Ecto neural progenitor cell (in vitro differentiated cells): ENCODE data around the gene CNR2.
"Not testable (repeated sequence)": the region's sequence is repeated elsewhere in the genome, so short reads cannot be mapped to it uniquely, and the experiment has no call there.

Experiments used
- DNase-seq: peaks from one replicate; pipeline ENCODE4 v3.0.0-alpha.2; 2018; ENCODE audit warnings: low spot score

Gene CNR2

DNA sequence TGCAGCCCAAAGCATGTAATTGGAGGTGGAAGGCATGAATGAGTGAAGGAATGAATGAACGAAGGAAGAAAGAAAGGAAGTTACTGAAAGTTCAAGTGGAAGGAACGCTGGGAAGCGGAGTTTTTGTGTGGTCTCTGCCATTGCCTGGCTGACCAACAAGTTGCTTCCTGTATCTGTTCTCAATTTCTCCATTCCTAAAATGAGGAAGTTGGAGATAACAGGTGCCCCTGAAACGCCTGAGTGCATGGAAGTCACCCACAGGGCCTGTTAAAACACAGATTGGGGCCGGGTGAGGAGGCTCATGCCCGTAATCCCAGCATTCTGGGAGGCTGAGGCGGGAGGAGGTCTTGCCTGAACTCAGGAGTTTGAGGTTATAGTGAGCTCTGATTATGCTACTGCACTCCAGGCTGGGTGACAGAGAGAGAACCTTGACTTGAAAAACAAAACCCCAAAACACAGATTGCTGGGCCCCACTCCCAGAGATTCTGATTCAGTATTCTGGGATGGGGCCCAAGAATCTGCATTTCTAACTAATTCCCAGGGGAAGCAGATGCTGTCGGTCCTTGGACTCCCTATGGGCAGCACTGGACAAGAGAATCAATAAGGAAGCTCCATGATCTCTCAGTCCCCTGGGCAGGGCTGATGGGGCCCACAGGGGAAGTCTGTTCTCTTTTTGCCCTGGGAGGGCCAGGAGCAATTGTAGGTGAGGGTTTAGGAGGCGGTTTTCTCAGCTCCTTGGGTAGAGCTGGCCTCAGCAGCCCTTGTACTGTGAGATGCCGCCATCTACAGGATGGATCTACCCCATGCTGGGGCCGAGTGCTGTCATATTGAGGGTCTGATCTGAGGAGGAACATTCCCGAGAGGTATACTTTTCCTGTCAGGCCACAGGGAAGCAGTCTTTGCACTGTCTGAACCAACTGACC is 3.3 kb upstream of the CNR2 start:
- DNase-seq, result peak; percentile 78

DNA sequence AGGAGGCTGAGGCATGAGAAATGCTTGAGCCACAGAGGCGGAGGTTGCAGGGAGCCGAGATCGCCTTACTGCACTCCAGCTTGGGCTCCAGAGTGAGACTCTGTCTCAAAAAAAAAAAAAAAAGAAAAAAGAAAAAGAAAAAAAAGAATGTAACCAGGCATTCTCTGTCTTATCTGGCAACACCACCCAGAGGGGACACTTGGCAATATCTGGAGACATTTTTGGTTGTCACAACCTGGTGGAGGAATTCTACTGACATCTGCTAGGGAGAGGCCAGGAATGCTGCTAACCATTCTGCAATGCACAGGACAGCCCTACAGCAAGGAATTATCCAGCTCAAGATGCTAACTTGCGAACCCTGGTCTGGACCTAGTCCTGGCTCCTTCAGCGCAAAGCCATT is 2.3 kb upstream of the CNR2 start:
- no peak for DNase-seq

DNA sequence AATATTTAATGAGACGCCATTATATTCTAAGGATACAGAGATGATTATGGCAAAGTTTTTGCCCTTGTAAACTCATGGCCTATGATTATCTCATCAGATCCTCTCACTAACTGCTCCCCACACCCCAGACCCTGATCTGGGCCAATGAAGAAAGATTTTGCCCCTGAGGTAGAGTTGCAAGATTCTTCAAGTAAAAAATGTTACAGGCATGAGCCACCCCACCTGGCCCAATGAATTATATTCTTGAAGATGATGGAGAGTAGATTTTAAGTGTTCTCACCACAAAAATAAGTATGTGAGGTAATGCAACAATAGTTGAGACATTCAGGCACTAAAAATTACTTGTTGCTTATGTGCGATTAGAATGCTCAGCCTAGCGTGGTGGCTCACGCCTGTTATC is 1.8 kb upstream of the CNR2 start:
- no peak for DNase-seq

GRCh38 chr1:23911921-23912320 is 1.2 kb downstream of the CNR2 start:
- DNase-seq, result no peak

DNA sequence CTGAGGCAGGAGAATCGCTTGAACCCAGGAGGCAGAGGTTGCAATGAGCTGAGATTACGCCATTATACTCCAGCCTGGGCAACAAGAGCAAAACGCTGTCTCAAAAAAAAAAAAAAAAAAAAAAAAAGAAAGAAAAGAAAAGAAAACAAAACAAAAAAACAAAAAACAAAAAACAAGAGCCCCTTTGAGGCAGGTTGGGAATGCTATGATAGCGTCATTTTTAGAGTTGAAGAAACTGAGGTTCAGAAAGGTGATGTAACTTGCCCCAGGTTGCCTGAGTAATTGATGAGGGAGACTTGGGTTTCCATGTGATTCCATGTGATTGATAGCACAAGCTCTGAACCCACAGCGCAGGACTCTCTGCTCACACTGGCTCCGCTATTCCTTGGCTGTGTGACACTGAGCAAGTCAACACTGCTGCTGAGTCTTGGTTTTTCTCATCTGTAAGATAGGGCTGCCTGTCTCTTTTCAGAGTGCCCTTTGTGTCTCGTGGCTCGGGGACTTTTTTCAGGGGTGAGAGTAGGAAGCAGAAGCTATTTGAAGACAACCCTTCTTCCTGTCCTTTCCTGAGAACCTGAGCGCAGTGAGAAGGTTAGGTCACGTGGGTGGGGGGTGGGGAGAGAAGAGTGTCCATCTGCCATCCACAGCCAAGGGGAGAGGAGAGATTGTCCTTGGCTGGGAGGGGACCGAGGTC is 2.5 kb downstream of the CNR2 start:
- no peak for DNase-seq

- DNase-seq, result no peak
Measured at GRCh38 chr1:23910144-23910543, 3.0 kb downstream of the CNR2 start.

DNA sequence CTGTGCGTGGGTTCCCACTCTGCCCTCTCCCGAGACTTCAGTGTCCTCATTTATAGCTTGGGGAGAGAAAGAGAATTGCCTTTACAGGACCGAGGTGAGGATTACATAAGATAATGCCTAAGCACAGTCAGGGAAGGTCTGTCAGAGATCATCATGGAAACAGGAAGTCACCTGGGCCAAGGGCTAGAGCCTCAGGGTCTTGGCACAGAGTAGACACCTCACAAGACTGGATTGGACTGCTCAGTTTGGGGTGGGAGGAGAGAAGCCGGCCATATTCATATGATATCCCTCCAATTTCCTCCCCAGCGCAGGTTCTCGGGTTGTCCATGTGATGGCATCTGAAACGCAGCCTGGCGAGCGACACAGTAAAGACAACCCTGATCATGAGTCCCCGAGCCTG is 3.8 kb downstream of the CNR2 start:
- no peak for DNase-seq

- DNase-seq, result no peak
Measured at GRCh38 chr1:23908453-23909341, 4.5 kb downstream of the CNR2 start.

DNA sequence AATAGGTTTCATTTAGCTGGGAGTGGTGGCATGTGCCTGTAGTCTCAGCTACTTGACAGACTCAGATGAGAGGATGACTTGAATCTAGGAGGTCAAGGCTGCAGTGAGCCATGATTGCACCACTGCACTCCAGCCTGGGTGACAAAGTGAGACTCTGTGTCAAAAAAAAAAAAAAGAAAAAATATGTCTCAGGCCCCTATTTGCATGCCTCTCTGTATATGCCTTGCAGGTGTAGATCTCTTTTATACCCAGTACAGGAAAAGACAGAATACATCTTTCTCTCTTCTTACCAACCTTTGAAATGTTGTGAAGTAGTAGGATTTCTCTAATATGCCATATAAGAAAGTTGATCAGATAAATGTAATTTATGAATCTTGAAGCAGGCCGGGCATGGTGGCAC is 6.4 kb downstream of the CNR2 start:
- DNase-seq, result no peak

DNA sequence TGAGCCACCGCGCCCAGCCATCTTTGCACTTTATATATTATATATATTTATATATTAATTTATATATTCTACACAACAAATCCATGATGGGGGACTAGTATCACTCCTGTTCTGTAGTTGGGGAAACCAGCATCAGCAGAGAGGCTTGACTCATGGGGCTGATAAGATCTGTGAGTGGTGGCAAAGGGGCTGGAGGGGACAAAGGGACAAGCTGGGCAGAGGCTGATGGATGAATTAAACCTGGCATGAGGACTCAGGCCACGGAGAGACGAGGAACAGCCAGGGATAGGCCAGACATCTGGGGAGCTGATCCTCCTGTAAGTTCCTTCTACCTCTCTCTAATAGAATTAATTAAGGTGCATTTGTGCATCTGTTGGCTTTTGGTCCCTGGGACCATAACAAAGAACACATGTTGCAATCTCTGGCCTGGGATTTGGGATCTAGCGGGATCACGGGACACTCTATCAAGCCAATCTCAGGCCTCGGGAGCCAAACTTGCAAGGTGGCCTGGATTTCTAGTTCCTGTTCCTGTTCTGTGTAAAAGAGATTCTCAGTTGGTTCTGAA is 7.6 kb downstream of the CNR2 start:
- no peak for DNase-seq

DNA sequence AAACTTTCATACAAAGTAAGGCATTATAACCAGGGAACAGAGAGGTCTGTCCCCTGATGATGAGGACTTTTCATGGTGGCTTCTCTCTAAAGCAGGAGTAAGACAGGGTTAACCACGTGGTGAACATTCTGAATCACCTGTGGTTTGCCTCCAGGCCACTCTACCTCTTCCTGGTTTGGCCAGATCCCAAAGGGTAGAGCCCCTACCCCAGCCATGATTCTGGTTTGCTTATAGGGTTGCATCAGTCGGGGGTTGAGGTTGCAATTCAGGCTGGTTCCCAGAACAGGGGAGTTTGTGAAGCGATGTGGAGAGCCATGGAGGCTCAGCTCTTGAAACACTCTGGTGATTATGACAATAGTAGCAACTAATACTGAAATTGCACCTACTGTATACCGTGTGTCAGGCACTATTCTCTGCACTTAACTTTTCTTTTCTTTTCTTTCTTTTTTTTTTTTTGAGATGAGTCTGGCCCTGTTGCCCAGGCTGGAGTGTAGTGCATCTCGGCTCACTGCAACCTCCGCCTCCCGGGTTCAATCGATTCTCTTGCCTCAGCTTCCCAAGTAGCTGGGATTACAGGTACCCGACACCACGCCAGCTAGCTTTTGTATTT is 8.3 kb downstream of the CNR2 start:
- DNase-seq, result no peak

DNA sequence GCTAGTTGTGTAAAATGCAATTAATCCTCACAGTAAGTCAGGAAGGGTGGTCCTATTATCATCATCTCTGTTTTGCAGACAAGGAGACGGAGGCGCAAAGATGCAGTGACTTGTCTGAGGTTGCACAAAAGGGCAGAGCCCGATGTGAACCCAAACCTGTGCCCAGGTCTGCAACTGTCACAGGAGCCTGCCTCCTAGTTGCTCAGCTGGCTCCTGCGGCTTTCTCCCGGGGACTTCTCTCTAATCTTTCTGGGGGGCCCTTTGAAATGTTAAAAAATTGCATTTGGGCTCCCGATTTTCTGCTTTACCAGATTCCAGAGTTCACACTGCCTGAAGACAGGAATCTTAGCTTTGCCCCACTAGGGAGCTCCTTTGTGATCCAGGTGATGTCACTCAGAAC is 9.4 kb downstream of the CNR2 start:
- DNase-seq, result no peak

- peak; percentile 60 for DNase-seq
Measured at GRCh38 chr1:23902321-23903278, 10.6 kb downstream of the CNR2 start.

DNA sequence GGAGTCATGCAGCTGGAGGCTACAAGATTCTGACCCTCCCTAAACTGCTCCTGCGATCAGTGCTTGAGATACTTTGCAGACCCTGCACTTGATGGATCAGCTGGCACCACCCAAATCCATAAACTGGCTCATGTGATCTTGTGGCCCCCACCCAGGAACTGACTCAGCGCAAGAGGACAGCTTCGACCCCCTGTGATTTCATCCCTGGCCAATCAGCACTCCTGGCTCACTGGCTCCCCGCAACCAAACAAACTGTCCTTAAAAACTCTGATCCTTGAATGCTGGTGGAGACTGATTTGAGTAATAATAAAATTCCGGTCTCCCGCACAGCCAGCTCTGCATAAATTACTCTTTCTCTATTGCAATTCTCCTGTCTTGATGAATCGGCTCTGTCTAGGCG is 13.1 kb downstream of the CNR2 start:
- not testable (repeated sequence) for DNase-seq

- no peak for DNase-seq
Measured at GRCh38 chr1:23899070-23899469, 14.1 kb downstream of the CNR2 start.

- DNase-seq, result no peak
Measured at GRCh38 chr1:23897083-23897482, 16.1 kb downstream of the CNR2 start.

GRCh38 chr1:23896491-23896890 is 16.7 kb downstream of the CNR2 start:
- DNase-seq, result no peak

DNA sequence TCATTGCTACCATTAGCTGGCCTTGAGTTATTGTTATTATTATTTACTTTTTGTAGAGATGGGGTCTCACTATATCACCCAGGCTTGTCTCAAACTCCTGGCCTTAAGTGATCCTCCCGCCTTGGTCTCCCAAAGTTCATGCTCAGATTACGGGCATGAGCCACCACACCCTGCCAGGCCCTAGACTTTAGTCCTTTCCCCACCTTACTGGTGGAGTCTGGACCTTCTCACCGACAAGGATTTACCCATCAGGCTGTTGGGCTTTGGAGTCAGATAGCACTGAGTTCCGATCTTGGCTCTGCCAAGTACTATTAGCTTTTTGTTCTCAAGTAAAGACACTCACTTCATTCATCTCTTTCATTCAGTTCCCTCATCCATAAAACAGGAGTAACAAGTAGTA is 17.2 kb downstream of the CNR2 start:
- DNase-seq, result no peak

DNA sequence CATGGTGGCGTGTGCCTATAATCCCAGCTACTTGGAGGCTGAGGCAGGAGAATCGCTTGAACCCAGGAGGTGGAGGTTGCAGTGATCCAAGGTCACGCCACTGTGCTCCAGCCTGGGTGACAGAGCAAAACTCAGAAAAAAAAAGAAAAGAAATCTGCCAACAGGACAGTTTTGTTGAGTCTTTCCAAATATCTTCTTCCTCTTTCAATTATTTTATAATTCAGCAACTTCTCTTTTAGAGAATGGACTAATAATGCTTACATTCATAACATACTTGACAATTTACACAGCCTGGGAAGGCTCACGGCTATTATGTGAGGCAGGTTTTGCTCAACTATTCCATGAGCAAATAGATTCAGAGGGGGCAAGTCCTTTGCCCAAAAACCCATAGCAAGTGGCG is 18.1 kb downstream of the CNR2 start:
- DNase-seq, result no peak

DNA sequence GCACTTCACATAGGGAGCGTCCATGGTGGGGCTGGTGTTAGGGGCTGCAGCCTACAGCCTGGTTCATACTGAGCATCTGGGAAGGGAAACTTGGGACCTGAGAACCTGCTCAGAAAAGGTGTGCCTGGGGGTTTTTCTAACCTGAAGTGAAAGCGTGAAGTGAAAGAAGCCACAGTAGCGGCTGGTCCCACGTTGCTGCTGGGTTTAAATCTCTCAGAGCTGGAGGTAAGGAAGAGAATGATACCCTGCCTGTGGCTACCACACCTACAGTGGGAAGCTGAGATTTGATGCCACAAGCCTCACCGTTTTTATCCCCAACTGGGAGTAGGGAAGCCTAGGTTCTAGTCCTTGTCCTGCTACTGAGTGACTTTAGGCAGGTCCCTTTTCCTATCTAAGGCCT is 24.1 kb downstream of the CNR2 start:
- no peak for DNase-seq

DNA sequence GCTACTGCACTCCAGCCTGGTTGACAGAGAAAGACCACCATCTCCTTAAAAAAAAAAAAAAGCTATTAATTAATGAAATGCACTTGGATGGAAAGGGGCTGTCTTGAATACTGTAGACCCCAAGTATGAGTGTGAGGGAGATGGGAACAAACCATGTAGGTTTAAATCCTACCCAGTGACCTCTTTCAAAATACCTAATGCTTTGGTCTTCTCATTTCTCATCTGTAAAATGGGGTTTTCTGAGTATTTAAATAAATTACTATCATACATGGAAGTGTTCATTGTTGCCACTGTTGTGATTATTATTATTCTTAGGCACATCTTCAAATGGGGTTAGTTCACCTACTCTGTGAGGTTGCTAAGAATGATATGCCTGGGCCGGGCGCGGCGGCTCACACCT is 27.9 kb downstream of the CNR2 start:
- no peak for DNase-seq
